GM23338 (cell line): ENCODE measurements around the gene CHCHD5.

Source experiments
- CTCF ChIP-seq, 2 experiments: fragments of 200-600 bp in 1 of 2; sonication (generic) in 1 of 2; conservative IDR thresholded peaks; 2 replicates each; pipeline versions ENCODE4 v1.5.1 to v1.6.1; 2016 to 2017; ENCODE audit warnings: antibody characterized with exemption in 2 of 2, low read depth in 2 of 2, mild to moderate bottlenecking in 2 of 2, moderate library complexity in 1 of 2
- EZH2 ChIP-seq: fragments of 200-600 bp; sonication (generic); IDR thresholded peaks from one replicate; pipeline ENCODE4 v1.8.0; 2017; ENCODE audit warnings: antibody characterized with exemption, mild to moderate bottlenecking, low read depth; ENCODE audit not compliant: unreplicated experiment
- POLR2AphosphoS5 ChIP-seq: IDR thresholded peaks from 2 replicates; pipeline ENCODE4 v1.6.1; 2016; ENCODE audit warnings: antibody characterized with exemption, low read depth
- REST ChIP-seq: IDR thresholded peaks from one replicate; pipeline ENCODE4 v1.6.1; 2018; ENCODE audit warnings: antibody characterized with exemption; ENCODE audit not compliant: unreplicated experiment

DNA sequence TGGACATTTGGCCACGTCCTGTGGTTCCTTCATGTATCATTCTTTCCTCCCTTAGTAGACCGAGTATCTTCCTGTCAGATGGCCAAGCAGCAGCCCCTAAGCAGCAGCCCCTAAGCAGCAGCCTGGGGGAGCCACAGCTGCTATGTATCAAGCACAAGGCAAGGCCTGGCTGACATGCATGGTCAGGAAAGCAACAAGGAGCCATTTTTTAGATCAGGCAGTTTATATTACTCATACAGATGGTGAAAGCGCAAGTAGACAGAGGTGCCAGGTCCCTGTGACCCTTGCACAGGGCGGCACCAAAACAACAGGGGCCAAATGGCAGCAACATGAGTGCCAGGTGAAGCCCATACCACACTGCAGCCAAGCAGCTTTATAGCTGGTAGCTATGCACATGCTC, 22.1 kb downstream of the CHCHD5 start:
- no peak for TF ChIP-seq CTCF (conservative IDR thresholded peaks at IDR 0.05; ENCODE audit: low read depth in 2 of 2)
- no peak for TF ChIP-seq POLR2AphosphoS5
- no peak for TF ChIP-seq REST
- TF ChIP-seq EZH2 = no peak
